PFSK-1 (cell line): ENCODE results near the gene SHISA3.

Experiments used
- FOXP2 ChIP-seq: optimal IDR thresholded peaks from 2 replicates; pipeline ENCODE3; 2011; ENCODE audit warnings: borderline replicate concordance, control low read depth, inconsistent platforms; ENCODE audit not compliant: insufficient read depth; ENCODE audit errors: extremely low read length, extremely low read depth
- POLR2AphosphoS5 ChIP-seq: IDR thresholded peaks from 2 replicates; pipeline ENCODE4 v1.6.1; 2012; ENCODE audit warnings: low read depth, mild to moderate bottlenecking, control low read depth, low read length, moderate library complexity
- SIN3A ChIP-seq: IDR thresholded peaks from 2 replicates; pipeline ENCODE4 v1.6.1; 2012; ENCODE audit warnings: mild to moderate bottlenecking, low read length, moderate library complexity, borderline replicate concordance; ENCODE audit not compliant: insufficient read depth
- TAF1 ChIP-seq: IDR thresholded peaks from 2 replicates; pipeline ENCODE4 v1.6.1; 2012; ENCODE audit warnings: low read length, control low read depth, borderline replicate concordance; ENCODE audit not compliant: insufficient read depth
- TF ChIP-seq, protein P1 (sequence below), 2 experiments: IDR thresholded peaks; 2 replicates each; pipeline versions ENCODE4 v1.6.1 to v1.8.0; 2011 to 2012; ENCODE audit warnings: low read depth in 2 of 2, low read length in 2 of 2, control low read depth in 1 of 2, inconsistent platforms in 1 of 2, mild to moderate bottlenecking in 1 of 2, moderate library complexity in 1 of 2; ENCODE audit not compliant: insufficient read depth in 1 of 2

Gene SHISA3

DNA sequence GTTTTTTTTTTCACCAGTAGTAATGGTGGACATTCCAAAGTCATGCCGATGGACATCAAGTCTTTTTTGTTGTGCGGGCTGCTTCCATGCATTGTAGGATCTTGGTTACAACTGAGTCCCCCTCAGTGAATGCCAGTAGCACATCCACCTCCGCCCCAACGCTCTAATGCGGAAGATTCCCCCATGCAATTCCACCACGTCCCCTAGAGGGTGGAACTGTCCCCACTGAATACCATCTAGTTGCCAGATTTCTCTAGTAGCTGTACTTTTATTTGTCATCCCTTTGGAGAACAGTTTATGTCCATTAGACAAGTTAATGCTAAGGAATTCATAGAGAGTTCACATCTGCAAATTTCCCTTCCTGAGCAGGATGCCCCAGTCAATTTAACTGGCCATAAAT is 6.7 kb downstream of the SHISA3 start:
- no peak for TF ChIP-seq FOXP2
- no peak for TF ChIP-seq SIN3A
- no peak for TF ChIP-seq TAF1
- TF ChIP-seq, protein P1, sequence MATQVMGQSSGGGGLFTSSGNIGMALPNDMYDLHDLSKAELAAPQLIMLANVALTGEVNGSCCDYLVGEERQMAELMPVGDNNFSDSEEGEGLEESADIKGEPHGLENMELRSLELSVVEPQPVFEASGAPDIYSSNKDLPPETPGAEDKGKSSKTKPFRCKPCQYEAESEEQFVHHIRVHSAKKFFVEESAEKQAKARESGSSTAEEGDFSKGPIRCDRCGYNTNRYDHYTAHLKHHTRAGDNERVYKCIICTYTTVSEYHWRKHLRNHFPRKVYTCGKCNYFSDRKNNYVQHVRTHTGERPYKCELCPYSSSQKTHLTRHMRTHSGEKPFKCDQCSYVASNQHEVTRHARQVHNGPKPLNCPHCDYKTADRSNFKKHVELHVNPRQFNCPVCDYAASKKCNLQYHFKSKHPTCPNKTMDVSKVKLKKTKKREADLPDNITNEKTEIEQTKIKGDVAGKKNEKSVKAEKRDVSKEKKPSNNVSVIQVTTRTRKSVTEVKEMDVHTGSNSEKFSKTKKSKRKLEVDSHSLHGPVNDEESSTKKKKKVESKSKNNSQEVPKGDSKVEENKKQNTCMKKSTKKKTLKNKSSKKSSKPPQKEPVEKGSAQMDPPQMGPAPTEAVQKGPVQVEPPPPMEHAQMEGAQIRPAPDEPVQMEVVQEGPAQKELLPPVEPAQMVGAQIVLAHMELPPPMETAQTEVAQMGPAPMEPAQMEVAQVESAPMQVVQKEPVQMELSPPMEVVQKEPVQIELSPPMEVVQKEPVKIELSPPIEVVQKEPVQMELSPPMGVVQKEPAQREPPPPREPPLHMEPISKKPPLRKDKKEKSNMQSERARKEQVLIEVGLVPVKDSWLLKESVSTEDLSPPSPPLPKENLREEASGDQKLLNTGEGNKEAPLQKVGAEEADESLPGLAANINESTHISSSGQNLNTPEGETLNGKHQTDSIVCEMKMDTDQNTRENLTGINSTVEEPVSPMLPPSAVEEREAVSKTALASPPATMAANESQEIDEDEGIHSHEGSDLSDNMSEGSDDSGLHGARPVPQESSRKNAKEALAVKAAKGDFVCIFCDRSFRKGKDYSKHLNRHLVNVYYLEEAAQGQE (IDR thresholded peaks at IDR 0.05; ENCODE audit: insufficient read depth in 1 of 2, low read depth in 2 of 2, low read length in 2 of 2): no peak
- no peak; the same call in 1 of the 2 replicates for TF ChIP-seq POLR2AphosphoS5

DNA sequence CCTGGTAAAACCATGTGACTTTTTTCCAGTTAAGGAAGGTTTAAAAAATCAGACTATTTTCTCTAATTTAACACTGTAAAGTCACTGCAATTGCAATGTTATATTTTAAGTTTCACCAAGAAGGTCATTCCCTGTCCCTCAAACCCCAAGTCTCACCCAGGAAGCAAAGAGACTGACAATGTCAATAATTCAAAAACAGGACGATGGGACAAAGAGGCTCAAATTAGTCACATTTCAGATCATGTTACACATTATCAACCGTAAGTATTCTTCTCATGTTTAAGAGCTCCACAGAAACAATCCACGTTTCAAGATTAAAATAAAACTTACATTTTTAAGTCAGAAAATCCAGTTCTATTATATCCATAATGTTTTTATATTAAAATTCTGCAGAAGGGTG is 13.2 kb downstream of the SHISA3 start:
- no peak for TF ChIP-seq TAF1
- TF ChIP-seq FOXP2: no peak
- TF ChIP-seq, protein P1 (IDR thresholded peaks at IDR 0.05; ENCODE audit: insufficient read depth in 1 of 2, low read depth in 2 of 2, low read length in 2 of 2): no peak
- TF ChIP-seq POLR2AphosphoS5: no peak

DNA sequence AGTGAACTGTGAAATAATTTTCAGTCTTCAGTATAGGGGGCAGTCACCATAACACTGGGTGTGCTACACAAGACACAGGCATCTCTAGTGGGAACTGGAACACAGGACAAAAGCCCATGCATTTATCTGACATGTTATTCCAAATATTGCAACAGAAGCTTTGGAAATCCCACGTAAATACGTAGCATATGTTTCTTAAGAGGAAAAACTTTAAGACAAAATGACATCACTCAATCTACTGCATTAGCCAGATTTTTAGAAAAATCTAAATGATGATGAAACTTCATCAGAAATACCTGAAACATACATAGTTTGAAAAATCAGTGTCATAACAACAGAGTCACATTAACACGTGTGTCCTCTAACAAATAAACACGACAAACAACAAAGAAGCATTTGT is 14.5 kb downstream of the SHISA3 start:
- no peak for TF ChIP-seq SIN3A
- no peak for TF ChIP-seq POLR2AphosphoS5
- TF ChIP-seq, protein P1 (IDR thresholded peaks at IDR 0.05; ENCODE audit: insufficient read depth in 1 of 2, low read depth in 2 of 2, low read length in 2 of 2): no peak

DNA sequence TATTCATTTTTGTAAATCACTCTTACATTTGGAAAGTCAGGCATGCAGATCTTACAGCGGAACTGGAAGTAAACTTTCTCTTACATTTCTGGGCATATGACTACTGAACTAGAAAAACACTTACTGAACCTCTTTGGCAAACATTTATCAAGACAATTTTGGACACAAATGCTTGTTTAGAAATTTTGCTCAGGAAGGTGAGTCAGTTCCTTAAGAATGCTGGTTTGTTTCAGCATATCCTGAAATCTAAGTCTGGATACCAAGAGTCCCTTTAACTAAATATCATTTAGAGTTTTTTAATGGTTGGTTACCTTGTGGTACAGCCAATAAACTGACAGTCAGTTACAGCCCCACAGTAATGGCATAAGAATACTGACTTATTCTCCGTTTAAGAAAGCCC is 15.0 kb downstream of the SHISA3 start:
- no peak for TF ChIP-seq FOXP2
- TF ChIP-seq POLR2AphosphoS5: no peak
- TF ChIP-seq TAF1: no peak
- TF ChIP-seq, protein P1 (IDR thresholded peaks at IDR 0.05; ENCODE audit: insufficient read depth in 1 of 2, low read depth in 2 of 2, low read length in 2 of 2): no peak
- no peak for TF ChIP-seq SIN3A

DNA sequence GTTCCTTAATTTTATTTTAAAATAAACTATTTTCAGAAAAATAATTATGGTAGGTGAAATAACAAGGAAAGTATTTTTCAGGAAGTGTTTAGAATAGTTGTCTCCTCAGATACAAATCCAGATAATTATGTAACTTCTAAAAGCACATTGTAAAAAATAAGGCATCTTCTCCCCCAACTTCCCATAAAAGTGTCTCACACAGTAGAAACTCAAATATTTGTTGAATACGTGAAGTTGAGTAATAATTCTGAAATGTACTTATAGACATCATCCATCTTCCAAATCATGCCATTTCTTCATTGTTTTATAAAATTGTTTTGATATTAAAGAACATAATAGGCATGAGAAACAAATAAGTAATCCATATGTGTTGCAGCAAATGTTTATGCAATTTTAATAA is 18.0 kb downstream of the SHISA3 start:
- no peak for TF ChIP-seq FOXP2
- no peak for TF ChIP-seq SIN3A
- TF ChIP-seq TAF1: no peak
